OCI-LY1 (cell line): ENCODE measurements around the gene CWC22.

ENCODE experiments used
- CTCF ChIP-seq: fragments of 200-600 bp; sonication (generic), shearing (Covaris generic); IDR thresholded peaks from 2 replicates; pipeline ENCODE4 v1.5.1; 2017; ENCODE audit warnings: mild to moderate bottlenecking, antibody characterized with exemption, low read length, moderate library complexity, mixed read lengths
- EZH2 ChIP-seq: fragments of 200-600 bp; sonication (generic), shearing (Covaris generic); IDR thresholded peaks from 2 replicates; pipeline ENCODE4 v1.8.0; 2017; ENCODE audit warnings: borderline replicate concordance, mixed run types, mild to moderate bottlenecking, antibody characterized with exemption, low read length, moderate library complexity, mixed read lengths

DNA sequence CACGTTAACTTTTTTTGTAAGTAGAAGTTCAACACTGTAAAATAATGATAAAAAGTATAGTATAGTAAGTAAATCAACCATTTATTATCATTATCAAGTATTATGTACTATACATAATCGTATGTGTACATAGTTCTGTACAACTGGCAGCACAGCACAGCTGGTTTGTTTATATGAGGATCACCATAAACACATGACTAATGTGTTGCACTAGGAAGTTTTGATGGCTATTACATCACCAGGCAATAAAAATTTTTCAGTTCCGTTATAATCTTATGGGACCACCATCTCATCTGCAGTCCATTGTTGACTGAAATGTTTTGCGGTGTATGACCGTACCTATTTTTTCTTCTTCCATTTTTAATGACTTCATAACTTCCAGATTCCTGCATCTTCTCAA is 106.4 kb downstream of the CWC22 start:
- TF ChIP-seq CTCF (no peak), EZH2 (no peak)
